NK-92 treated with Interleukin-12 subunit alpha and Interleukin-12 subunit beta, amount 100 ng/mL, for 24 hours (cell line): Measurements from ENCODE around the gene TAOK1.

Source experiments
- DNase-seq: peaks from one replicate; lab custom pipeline; 2025; lab: John Stamatoyannopoulos, UW

The TAOK1 gene

DNA sequence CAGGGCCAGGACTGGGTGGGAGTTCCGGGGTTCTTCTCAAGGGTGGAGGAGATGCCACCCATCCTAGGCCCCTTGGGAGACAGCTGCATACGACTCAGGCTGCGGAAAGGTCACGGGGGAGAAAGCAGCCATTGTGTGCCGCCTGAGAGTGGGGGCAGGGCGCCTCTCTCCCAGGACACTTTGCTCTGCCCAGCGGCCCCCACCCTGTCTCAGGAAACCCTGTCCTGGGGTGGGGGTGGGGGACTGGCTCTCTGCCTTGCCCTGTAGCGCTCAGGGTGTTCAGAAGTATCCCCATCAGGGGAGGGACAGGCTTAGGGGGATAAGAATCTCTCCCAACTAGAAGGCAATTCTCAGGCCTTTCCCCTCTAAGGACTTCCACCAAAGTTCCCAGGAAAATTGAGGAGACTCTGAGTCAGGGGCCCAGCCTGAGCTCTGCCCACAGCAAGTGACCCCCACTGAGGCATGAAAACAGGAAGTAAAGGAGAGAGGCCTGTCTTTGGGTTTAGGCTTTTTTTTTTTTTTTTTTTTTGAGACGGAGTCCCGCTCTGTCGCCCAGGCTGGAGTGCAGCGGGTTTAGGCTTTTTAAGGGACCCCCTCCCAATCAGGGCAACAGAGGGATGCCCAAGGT is 194.4 kb downstream of the TAOK1 start:
- DNase-seq = no peak

DNA sequence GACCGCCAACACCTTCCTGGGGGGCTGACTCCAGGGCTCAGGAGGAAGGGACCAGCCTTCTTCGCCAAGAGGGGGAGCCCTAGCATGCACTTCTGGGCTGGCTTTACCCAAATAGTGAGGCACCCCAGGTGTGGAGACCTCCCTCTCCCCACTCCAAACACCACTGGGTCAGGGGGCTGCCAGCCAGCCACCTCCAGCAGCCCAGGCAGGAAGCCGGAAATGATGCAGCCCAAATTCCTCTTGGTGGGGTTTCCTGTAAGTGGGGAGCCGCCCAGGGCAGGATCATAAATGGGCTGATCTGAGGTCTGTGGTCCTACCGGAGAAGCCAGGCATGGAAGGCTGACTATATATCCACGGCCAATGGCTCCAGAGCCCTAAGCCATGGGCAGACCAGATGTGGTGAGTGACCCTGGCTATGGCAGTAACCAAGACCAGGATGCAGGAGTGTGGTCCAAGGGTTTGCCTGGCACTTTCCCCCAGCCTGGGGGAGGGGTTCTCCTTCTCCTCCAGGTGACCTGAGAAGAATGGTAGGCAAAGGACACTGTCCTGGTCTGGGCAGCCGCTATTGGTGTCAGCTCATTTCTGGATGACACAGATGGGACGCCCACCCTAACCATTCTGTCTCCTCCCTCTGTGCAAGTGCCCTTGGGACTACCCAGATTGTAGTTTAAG is 195.1 kb downstream of the TAOK1 start:
- DNase-seq = no peak

DNA sequence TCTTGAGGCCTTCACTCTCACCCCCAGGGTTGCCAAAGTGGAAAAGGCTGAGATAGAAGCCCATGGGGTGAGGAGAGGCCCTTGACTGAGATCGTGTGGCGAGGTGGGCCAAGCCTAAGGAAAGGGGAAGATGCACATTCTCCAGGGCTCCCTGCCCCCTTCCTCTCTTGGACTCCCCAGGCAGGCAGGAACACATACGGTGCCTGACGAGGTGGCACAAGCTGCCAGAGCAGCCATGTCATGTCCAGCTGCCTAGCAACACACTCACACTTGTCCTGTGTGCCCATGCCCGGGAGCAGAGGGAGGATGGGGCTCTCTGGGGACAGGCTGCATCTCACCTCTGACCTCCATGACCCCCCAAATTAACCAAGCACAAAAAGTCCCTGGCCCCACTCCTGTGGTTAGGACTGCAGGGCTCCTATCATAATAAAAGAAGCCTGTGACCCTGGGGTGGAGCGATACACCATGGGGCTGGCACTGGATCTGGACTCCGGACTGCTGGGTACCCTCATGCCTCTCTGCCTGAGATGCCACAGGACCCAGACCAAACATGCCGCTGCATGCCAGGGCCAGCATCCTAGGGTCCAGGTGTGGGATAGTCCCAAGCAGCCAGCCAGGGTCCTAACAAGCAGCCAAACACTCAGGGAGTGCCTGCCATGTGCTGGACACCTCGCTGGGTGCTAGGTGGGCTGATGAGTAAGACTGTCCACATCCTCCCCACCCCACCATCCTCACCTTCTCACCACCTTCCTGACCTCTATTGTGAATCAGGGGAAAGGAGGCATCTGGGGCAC is 196.7 kb downstream of the TAOK1 start:
- DNase-seq = peak; percentile 26

DNA sequence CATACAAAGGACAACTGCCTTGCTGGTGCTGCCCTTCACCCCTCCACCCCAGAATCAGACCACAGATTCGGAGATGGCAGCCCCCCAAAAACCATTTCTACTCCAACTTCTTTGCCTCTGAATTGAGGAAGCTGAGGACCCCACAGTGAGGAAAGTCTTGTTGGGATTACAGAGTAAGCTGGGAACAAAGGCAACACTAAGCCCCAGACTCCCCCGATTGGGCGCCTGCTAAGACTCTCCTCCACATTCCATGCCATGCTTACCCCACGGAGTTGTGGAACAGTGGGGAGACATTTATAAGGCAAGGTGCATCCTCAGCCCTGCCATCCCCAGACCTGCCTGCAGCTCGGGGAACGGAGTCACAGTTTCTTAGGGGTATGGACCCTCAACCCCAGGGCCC is 197.4 kb downstream of the TAOK1 start:
- no peak for DNase-seq

DNA sequence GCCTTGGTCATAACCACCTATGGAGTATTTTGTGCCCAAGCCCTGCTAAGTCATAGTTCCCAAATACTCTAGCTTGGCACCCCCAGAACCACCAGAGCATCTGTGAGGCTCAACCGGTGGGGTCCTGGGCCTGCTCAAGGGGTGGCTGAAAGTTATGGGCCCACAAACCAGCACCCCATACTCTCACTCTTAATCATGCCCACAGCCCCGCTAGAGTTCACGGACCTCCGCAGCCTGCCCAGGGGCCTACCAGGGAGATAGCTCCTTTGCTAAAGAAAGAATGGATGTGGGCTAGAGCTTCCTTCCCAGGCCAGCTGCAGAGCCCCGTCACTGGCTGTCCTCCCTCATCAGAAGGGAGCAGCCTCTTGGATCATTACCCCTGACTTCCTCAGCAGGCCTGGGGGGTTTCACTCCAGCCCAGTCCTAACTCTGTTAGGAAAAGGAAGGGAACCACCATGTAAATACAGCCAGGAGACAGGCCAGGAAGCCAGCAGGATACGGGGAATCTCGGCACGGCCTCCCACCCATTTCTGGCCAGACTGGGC is 197.9 kb downstream of the TAOK1 start:
- DNase-seq = no peak

DNA sequence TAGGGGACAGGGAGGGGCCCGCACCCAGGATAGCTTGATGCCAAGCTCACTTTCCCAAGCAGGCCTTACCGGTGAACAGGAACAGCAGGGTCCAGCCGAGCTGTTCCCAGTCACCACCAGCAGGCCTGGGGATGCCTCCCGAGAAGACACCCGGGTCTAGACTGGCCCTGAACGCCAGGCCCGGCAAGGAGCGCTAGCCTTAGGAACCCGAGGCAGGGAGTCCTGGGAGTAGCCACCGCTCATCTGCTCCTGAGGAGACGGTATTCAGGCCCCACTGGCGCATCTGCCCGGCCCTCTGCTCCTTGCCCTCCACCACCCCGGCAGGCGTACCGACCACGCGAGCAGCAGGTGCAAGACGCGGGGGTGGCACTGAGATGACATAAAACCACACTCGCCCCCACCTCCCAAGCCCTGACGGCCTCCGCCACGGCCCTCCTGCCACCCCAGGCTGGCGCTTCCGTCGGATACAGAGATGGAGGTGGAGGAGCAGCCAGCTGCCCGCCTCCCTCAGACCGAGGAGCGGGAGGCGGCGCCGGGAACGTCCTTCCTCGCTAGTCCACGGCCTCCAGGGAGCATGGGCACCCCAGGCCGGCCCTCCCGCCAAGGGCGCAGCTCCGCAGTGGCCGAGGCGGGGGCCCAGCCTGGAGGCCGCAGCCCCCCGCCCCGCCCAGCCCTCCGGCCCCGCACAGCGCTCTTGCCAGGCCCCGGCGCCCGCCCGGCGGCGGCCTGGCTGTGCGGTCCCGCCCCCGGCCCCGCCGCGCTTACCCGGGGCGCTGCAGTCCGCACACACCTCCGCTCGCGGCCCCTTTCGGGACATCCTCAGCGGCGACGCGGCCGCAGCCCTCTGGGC is 198.6 kb downstream of the TAOK1 start:
- peak; percentile 56 for DNase-seq

DNA sequence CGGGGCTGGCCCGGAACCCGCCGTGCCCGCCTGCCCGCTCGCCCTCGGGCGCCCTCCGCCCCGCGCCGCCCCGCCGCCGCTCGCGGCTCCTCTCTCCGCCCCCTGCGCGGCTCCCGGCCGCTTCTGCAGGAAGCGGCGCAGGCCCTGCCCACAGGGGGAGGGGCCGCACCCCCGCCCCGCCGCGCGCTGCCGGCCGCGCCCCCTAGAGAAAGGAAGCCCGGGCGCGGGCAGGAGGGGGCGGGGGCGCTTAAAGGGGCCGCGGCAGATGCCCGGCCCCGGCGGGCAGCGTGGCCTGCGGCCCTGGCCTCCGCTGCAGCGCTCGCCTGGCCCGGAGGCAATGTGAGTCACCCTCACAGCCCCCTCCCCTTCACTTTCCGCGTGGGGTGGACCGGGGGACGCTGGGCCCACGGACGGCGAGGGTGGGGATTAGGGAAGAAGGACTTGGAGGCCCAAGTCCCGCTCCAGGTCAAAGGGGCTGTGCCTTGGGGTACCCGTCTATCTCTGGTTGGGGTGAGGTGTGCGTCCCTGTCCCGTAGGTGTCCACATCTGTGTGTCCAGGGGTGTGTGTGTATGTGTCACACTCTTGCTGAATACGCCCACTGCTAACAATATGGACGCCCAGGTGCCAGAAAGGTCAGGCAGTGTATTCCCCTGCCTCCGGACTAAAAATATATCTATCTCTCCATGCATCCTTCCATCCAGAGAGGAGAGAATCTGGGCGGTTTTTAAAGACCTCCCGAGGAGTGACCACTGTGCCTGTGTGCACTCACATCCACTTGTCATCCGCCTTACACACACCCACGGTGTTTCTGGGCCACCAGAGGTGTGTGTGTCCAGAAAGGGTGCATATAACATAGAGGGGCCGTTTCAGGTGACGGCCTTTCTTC is 199.6 kb downstream of the TAOK1 start, which contains the start of gene GIT1:
Gene GIT1, minus strand, starts transcription at position 125 of the 887 bp plus-strand sequence. CDS start 270 bp downstream, outside the sequence.
- DNase-seq = peak; percentile 72

DNA sequence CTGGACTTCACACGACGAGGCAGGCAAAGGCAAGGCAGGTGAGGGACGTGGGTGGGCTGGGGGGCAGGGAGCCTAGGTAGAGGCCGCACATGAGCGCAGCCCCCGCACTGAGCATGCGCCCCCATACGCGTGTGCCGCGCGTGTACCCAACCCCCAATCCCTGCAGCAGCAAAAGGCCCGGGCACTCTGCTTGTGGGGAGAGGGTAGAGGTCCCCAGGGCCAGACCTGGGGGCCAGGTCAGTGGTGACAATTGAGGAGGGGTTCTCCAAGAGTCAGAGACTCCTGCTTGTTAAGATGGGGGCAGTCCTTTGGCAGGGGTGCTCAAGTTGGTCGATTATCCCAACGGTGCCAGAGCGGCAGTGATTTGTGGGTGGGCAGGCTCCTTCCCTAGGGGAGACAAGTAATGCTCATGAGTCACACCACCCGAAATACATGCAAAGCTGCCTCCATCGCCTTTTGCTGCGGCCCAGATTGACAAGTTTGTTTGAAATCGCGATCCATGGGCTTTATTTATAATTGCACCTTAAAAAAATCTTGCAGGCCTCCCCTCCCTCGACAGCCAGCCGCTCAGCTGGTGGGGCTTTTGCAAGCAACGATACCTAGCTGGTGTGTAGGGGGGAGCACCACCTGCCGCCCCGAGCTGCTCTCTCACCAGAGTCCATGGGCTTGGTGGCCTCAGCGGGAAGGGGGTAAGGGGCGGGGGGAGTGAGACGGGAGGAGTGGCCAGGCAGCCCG is 200.4 kb downstream of the TAOK1 start:
- no peak for DNase-seq

DNA sequence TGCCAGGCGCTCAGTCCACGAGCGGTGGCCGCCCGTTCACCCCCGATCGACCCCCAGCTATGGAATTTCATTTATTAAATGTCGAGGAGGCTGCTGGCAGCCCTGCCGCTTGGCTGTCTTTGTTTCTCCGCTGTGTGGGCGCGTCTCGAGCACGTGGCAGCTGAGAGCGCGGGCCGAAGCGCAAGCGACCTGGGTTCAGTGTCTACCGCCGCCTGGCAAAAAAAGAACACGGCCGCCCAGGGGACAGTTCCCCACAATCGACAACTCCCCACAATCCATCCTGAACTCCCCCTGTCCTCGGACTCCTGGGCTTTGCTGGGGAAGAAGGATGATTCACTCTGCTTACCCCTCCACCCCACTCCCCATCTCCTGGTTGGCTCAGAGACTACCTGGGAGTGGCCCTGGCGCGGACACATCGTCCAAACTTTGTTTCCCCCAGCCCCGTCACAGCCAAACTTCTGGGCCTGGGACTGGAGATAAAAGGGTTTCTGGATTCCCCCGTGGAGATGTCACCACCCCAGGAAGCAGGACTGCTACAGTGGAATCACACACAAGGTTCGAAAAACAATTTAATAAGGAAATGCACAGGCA is 201.1 kb downstream of the TAOK1 start:
- DNase-seq = no peak

DNA sequence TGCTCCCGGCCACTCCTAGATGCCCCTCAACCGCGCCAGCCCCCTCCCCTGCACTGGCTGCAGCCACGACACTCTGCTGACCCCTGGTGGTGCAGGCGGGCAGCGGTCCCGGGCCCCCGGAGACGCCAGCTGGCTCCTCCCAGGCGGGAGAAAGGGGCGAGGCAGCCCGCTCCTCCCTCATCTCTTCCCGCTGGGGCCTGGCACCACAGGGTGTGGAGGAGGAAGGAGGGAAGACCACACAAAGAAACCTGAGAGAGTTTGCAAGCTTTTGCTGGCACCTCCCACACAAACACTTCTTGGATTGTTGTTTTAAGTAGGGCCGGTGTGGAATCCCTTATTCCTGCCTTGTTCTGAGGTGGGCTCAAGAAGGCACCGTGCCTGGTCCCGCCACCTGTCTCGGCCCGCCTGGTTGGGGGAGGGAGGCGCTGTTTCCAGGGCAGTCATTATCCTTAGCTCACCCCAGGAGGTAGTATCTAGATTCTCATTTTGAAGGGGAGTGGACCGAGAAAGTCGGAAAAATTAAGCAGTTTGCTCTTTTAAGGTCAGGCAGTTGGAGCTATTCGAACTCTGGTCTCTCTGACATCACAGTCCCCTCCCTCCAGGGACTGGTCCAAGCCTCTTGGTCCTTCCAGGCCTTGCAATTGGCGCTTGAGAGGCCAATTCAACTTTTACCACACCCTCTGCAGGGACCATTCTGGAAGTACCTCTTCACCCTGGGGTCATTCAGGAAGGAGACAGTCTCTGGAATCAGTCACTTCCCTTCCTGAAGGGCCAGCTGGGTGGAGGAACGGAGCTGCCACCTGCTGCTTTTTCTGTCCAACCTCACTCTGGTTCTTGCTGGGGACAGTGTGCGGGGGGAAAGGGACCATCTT is 201.8 kb downstream of the TAOK1 start:
- DNase-seq = peak; percentile 70

DNA sequence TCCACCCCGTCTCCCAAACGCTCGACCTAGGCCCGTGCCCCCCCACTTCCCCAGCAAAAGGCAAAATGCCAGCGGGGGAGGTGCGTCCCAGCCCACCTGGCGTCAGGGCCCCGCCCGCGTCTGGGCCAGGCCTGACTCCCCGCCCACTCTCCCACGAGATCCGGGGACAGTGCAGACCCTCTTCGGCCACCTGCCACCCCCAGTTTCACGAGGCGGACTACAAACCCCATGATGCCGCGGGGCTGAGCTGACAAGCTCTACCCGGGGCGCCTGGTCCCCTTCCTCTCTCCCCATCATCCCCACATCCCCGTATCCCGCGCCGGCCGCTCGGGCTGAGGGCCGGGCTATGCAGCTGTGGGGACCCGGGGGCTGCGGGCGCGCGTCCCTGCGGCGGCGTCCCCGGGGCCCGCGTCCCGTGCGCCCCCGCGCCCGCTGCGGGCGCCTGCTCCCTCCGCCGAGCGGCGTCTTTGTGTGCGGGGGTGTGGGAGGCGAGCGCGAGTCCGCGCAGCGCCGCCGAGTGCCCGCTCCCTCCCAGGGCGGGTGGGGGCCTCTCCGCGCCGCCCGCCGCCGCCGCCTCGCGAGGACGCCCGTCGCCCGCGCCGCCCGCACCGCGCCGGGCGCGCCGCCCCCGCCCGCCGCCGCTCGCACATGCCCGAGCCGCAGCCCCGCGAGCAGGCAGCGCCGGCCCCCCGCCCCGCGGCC is 202.8 kb downstream of the TAOK1 start, which contains the start of gene ANKRD13B:
Gene ANKRD13B, plus strand, starts transcription at position 283 of the 702 bp plus-strand sequence. CDS start 490 bp downstream, outside the sequence.
- peak; percentile 38 for DNase-seq

DNA sequence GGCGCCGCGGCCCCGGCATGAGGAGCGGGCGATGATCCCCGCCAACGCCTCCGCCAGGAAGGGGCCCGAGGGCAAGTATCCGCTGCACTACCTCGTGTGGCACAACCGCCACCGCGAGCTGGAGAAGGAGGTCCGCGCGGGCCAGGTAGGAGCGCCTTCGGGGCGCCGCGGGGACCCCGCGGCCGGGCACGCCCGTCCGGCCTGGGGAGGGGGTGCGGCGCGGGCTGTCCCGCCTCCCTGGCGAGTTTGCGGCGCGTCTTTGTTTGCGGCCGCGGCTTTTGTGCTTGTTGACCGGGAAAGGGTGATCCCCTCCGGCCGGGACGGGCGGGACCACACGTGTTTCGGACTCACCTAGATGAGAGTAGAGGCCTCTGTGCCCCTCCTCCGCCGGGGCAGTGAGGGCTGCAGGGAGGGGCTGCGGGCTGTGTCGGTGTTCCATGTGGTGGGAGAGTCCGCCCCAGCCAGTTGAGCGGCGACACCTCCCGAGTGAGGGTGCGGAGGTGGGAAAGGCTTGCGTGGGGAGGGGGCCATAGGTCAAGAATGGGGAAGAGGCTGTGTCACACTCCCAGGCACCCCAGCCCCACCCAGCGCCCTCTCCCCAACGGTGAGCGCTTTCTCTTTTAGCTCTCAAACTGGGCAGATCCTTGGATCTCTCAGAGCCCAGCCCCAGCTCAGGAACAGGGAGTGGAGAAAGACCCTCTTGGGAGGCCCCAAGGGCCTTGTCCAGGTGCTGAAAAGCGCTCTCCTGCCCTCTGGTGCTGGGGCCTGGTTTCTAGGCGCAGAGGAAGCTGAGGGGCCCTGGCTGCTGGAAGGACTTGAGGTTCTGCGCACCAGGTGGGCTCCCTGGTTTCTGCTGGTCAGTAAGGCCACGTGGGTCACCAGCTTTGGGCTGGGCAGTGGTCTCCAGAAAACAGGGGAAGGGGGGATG is 203.7 kb downstream of the TAOK1 start:
- no peak for DNase-seq

DNA sequence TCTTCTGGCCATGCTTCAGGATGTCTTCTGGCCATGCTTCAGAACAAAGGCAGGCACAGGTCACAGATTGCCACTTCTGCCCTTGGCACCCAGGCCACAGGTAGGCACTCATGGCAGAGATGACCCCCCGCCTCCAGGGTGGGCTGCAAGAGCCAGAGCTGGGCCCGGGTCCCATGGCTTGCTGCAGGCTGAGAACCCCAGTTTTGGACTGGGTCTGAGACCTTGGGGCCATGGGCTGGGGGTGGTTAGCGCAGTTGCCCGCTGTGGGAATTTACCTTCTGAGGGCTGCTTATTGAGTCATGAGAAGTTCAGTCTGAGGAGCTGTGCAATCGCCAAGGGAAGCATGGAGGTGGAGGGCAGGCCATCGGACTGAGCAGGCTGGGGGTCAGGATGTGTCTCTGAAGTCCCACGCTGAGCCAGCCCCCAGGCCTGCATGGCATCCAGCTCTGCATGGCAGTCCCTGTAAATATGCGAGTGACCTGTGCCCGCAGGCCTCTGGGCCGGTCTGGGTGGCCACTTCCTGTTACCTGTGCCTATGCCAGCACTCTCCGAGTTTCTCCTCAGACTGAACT is 204.4 kb downstream of the TAOK1 start:
- no peak for DNase-seq

DNA sequence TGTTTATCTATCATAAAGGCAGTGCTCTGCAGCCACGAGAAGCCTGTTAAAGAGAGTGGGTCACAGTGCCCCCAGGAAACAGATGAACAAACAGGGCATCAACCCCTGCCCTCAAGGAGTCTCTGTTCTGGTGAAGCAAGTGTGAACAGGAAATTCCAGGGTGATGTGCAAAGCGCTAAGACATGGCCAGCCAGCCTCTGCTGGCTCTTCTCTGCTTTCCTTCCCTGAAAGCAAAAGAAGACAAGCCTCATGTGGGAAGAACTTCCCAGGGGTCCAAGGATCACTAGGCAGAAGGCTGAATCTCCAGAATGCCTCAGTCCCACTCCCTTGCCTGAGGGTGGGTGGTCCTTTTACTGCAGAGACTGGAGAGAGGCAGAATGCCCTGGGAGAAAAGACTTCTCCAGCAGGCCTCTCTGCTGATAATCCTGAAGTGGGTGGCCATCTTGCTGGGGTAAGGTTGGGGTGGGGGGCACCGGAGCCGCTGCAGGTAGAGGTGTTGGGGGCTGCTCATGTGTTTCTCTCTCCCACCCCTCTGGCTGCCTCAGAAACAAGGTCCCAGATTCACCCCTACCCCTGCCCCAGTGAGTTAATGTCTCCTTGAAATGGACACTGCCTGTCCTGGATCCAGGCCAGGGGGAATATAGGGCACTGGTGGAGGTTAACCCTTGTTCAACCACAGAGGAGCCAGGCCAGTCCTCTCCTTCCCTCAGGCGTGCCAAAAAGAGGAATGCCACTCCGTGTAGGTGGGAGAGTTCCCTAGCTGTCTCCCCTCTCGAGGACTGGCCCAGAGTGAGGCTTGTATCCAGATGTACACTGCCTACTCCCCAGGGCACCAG is 205.2 kb downstream of the TAOK1 start:
- DNase-seq = no peak
